H1 (cell line): ENCODE data around the gene AGAP1. TPM values are rescaled to one million over a fixed set of nuclear protein-coding genes. Genes with fewer than 3 reads are reported as not detected.

Experiments used
- ZNF274 ChIP-seq: IDR thresholded peaks from 2 replicates; pipeline ENCODE4 v1.7.0; 2012; ENCODE audit warnings: low read length, borderline replicate concordance; ENCODE audit errors: extremely low read depth
- polyA plus RNA-seq, 7 experiments: library from polyadenylated mRNA; depleted of rRNA in 3 of 7; stranded (reverse) in 5 of 7; unstranded in 2 of 7; fragments of >200 nt in 5 of 7; fragments of 200-250 nt in 2 of 7; gene quantifications; 1 replicate in 5 of 7; 2 replicates in 1 of 7; 4 replicates in 1 of 7; pipeline versions ENCODE4 v1.2.1 to v1.2.3, GENCODE V29; 2011 to 2013; ENCODE audit warnings: missing spikeins in 2 of 7, mixed read lengths in 2 of 7
- total RNA-seq: library from RNA; stranded (reverse); fragmentation: NEBNext Ultra II Directional; extraction: Animal tissue kit (Norgen Biotek cat#: 25700); gene quantifications from 2 replicates; pipeline ENCODE4 v1.2.1, GENCODE V29; 2021

Gene AGAP1
- total and polyA plus RNA-seq, 2 of the 8 experiments (the other 6 are each of a cell fraction or from before 2014, with no cell fraction given): 18.1 to 39.4 TPM

DNA sequence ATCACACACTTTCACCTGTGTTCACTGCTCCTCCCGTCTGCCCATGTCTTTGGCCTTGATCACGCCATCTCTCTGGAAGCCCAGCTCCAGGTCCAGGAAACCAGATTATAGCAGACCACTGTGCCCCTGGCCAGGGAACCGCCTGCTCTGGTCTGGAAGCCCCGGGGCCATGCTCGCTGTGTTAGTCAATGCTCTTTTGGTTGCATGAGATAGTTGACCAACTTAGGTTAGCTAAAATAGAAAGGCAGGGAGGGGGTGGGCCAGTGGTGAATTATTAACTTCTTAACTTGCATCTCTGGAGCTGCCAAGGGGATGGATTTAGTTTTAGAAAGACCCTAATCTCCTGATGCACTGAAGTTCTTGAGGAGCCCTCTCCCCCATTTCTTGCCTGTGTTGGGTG, 232.7 kb downstream of the AGAP1 start (continued):
- TF ChIP-seq ZNF274: no peak
